ENCODE data around the gene PLIN5.

The PLIN5 gene

DNA sequence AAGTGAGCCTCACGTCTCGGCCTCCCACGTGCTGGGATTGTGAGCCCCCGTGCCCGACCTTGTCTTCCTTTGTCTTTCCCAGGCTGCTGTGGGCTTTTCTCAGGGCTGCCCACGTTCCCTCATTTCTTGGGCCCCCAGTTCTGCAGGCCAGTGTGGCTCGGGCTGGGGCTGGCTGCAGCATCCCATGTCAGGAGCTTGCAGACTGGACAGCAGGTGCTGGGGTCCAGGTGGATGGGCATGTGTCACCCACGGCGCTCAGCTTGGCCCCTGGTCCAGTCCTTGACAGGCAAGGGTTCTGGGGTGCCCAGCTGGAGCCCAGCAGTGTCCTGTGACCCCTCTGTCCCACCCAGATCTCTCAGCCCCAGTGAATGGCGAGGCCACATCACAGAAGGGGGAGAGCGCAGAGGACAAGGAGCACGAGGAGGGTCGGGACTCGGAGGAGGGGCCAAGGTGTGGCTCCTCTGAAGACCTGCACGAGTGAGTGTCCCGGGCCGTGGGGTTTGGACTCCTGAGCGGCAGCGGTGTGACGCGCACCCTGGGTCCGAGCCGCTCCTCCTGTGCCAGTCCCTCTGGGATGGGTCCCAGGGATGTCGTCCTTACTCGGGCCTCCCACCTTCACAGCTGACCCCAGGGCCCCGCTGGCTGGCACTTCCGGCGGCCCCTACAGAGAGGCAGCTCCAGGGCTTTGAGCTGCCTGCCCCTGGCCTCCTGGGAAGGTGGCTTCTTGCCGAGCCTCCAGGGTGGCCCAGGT lies 34.0 kb downstream of the PLIN5 start:
- Histone ChIP-seq H3K36me3 (ENCODE audit: insufficient read depth, low read length) (peaks cover 76% of the 10 kb centered on the region), H3K4me2 (ENCODE audit: insufficient read depth, low read length) (no peak overlapping the region), H4K20me1 (ENCODE audit: insufficient read depth, low read length) (0 out of 2 replicates have a peak, but pooled peaks cover 4% of the 10 kb centered on the region), H2AFZ (ENCODE audit: low read depth, low read length) (no peak overlapping the region), H3K27ac (ENCODE audit: low read length) (no peak overlapping the region), H3K9me3 (ENCODE audit: insufficient read depth, low read length, severe bottlenecking) (no peaks in the 10 kb centered on the region), H3K79me2 (ENCODE audit: insufficient read depth, low read length) (no peaks in the 10 kb centered on the region), H3K4me3 (ENCODE audit: low read depth in 1 of 2, low read length in 2 of 2) (no peak overlapping the region), H3K4me1 (ENCODE audit: insufficient read depth, low read length) (no peaks in the 10 kb centered on the region), H3K27me3 (ENCODE audit: insufficient read depth, low read length, poor library complexity) (no peaks in the 10 kb centered on the region), H3K9ac (ENCODE audit: low read depth, low read length) (no peak overlapping the region)
- TF ChIP-seq, protein P1, sequence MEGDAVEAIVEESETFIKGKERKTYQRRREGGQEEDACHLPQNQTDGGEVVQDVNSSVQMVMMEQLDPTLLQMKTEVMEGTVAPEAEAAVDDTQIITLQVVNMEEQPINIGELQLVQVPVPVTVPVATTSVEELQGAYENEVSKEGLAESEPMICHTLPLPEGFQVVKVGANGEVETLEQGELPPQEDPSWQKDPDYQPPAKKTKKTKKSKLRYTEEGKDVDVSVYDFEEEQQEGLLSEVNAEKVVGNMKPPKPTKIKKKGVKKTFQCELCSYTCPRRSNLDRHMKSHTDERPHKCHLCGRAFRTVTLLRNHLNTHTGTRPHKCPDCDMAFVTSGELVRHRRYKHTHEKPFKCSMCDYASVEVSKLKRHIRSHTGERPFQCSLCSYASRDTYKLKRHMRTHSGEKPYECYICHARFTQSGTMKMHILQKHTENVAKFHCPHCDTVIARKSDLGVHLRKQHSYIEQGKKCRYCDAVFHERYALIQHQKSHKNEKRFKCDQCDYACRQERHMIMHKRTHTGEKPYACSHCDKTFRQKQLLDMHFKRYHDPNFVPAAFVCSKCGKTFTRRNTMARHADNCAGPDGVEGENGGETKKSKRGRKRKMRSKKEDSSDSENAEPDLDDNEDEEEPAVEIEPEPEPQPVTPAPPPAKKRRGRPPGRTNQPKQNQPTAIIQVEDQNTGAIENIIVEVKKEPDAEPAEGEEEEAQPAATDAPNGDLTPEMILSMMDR (IDR thresholded peaks at IDR 0.05; ENCODE audit: borderline replicate concordance, extremely low read depth, low read length, poor library complexity, severe bottlenecking) = no peak
- no peak for TF ChIP-seq EZH2 (IDR thresholded peaks at IDR 0.05; ENCODE audit: borderline replicate concordance, low read depth, low read length, severe bottlenecking)
- no peak for ATAC-seq (ENCODE audit: insufficient read depth, low read depth)
- no peak for DNase-seq

DNA sequence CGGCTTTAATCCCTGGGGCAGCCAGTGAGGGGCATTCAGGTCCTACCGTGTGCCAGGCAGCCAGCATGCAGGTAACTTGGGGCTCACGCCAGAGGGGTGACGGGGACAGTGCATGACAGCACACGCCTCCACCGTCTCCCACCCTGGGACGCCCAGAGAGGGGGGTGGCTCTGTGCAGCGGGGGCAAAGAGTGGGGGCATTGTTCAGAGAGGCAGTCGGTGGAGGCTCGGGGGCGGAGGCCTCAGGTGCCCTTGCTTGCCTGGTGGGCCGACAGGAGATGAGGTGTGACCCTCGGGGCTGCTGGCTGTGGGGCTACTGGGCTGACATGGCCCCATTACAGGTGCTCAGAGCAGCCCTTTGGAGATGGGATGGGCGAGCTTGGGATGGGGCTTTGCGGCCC lies 35.2 kb downstream of the PLIN5 start:
- DNase-seq = no peak
- Histone ChIP-seq H3K4me2 (ENCODE audit: insufficient read depth, low read length) (no peak overlapping the region), H3K9me3 (ENCODE audit: insufficient read depth, low read length, severe bottlenecking) (no peaks in the 10 kb centered on the region), H3K4me1 (ENCODE audit: insufficient read depth, low read length) (no peaks in the 10 kb centered on the region), H3K27me3 (ENCODE audit: insufficient read depth, low read length, poor library complexity) (no peaks in the 10 kb centered on the region), H3K4me3 (ENCODE audit: low read depth in 1 of 2, low read length in 2 of 2) (no peak overlapping the region), H4K20me1 (ENCODE audit: insufficient read depth, low read length) (0 out of 2 replicates have a peak, but pooled peaks cover 4% of the 10 kb centered on the region), H3K27ac (ENCODE audit: low read length) (no peak overlapping the region), H3K9ac (ENCODE audit: low read depth, low read length) (no peak overlapping the region), H3K79me2 (ENCODE audit: insufficient read depth, low read length) (no peaks in the 10 kb centered on the region), H2AFZ (ENCODE audit: low read depth, low read length) (no peak overlapping the region), H3K36me3 (ENCODE audit: insufficient read depth, low read length) (peaks cover 74% of the 10 kb centered on the region)
- ATAC-seq (ENCODE audit: insufficient read depth, low read depth) = no peak
- TF ChIP-seq, protein P1 (IDR thresholded peaks at IDR 0.05; ENCODE audit: borderline replicate concordance, extremely low read depth, low read length, poor library complexity, severe bottlenecking) = no peak
- TF ChIP-seq EZH2 (IDR thresholded peaks at IDR 0.05; ENCODE audit: borderline replicate concordance, low read depth, low read length, severe bottlenecking) = no peak

DNA sequence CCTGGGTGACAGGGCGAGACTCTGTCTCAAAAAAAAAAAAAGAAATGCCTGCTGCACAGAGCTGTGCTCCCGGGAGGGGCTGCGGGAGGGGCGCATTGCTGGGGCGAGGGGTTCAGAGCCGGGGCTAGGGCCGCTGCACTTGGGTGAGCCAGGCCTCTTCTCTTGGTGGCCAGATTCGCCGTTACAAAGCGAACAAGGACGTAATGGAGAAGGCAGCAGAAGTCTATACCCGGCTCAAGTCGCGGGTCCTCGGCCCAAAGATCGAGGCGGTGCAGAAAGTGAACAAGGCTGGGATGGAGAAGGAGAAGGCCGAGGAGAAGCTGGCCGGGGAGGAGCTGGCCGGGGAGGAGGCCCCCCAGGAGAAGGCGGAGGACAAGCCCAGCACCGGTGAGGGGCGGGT lies 35.7 kb downstream of the PLIN5 start:
- 0 out of 2 replicates have a peak, but pooled peaks cover 4% of the 10 kb centered on the region for H4K20me1 ChIP-seq (ENCODE audit: insufficient read depth, low read length)
- H2AFZ ChIP-seq (ENCODE audit: low read depth, low read length) = no peak overlapping the region
- ATAC-seq (ENCODE audit: insufficient read depth, low read depth) = no peak
- no peaks in the 10 kb centered on the region for H3K4me1 ChIP-seq (ENCODE audit: insufficient read depth, low read length)
- no peaks in the 10 kb centered on the region for H3K79me2 ChIP-seq (ENCODE audit: insufficient read depth, low read length)
- DNase-seq = no peak
- no peak overlapping the region for H3K27ac ChIP-seq (ENCODE audit: low read length)
- no peak overlapping the region for H3K4me2 ChIP-seq (ENCODE audit: insufficient read depth, low read length)
- H3K27me3 ChIP-seq (ENCODE audit: insufficient read depth, low read length, poor library complexity) = no peaks in the 10 kb centered on the region
- H3K36me3 ChIP-seq (ENCODE audit: insufficient read depth, low read length) = peaks cover 74% of the 10 kb centered on the region
- H3K9me3 ChIP-seq (ENCODE audit: insufficient read depth, low read length, severe bottlenecking) = no peaks in the 10 kb centered on the region
- H3K9ac ChIP-seq (ENCODE audit: low read depth, low read length) = no peak overlapping the region
- no peak overlapping the region for H3K4me3 ChIP-seq (ENCODE audit: low read depth in 1 of 2, low read length in 2 of 2)
- TF ChIP-seq, protein P1 (IDR thresholded peaks at IDR 0.05; ENCODE audit: borderline replicate concordance, extremely low read depth, low read length, poor library complexity, severe bottlenecking) = no peak
- no peak for TF ChIP-seq EZH2 (IDR thresholded peaks at IDR 0.05; ENCODE audit: borderline replicate concordance, low read depth, low read length, severe bottlenecking)
